Kidney (tissue), 14 donors: ENCODE measurements around the gene LRBA. TPM values are rescaled to one million over a fixed set of nuclear protein-coding genes. Genes with fewer than 3 reads are reported as not detected.
"Not testable (repeated sequence)": the region's sequence is repeated elsewhere in the genome, so short reads cannot be mapped to it uniquely, and the experiment has no call there.

Experiments
- DNase-seq, 5 donors: peaks; one replicate each; pipeline ENCODE4 v3.0.0-alpha.2; 2013 to 2020
- FAIRE-seq: peaks from 2 replicates; lab custom pipeline; 2012; peaks lifted over from hg19 to GRCh38; lab: Jason Lieb, UNC
- H3K27ac ChIP-seq, 2 donors: one replicate each; pipeline ENCODE4 v1.7.0; 2013; ENCODE audit warnings: low read depth in 2 of 2, low read length in 2 of 2, inconsistent platforms in 1 of 2
- H3K27me3 ChIP-seq: one replicate; pipeline ENCODE4 v1.7.1; 2013; ENCODE audit warnings: low read length, inconsistent platforms; ENCODE audit not compliant: control insufficient read depth, insufficient read depth
- H3K36me3 ChIP-seq, 3 donors: one replicate each; pipeline versions ENCODE4 v1.7.0 to v1.7.1; 2013; ENCODE audit warnings: low read length in 3 of 3, control low read depth in 1 of 3, inconsistent platforms in 1 of 3; ENCODE audit not compliant: insufficient read depth in 3 of 3, control insufficient read depth in 2 of 3
- H3K4me1 ChIP-seq, 3 donors: one replicate each; pipeline versions ENCODE4 v1.7.0 to v1.7.1; 2013; ENCODE audit warnings: low read length in 3 of 3, inconsistent platforms in 1 of 3, low read depth in 1 of 3; ENCODE audit not compliant: control insufficient read depth in 2 of 3, insufficient read depth in 2 of 3
- H3K4me3 ChIP-seq, 3 donors: one replicate each; pipeline versions ENCODE4 v1.7.0 to v1.8.1; 2013; ENCODE audit warnings: low read length in 3 of 3, control low read depth in 1 of 3, inconsistent platforms in 1 of 3
- H3K9ac ChIP-seq, 3 donors: one replicate each; pipeline versions ENCODE4 v1.7.0 to v1.7.1; 2013; ENCODE audit warnings: low read length in 3 of 3, control low read depth in 1 of 3, inconsistent platforms in 1 of 3
- H3K9me3 ChIP-seq, 3 donors: one replicate each; pipeline versions ENCODE4 v1.7.0 to v1.7.1; 2013; ENCODE audit warnings: low read length in 3 of 3, control low read depth in 1 of 3, inconsistent platforms in 1 of 3; ENCODE audit not compliant: control insufficient read depth in 2 of 3, insufficient read depth in 1 of 3
- CTCF ChIP-seq: IDR thresholded peaks from 3 replicates; pipeline ENCODE4 v1.5.1; 2012; ENCODE audit warnings: mild to moderate bottlenecking, moderate library complexity, borderline replicate concordance; ENCODE audit not compliant: insufficient read depth; ENCODE audit errors: extremely low read depth
- intact Hi-C: fragments of 100-400 bp; cut with DNase I; formaldehyde crosslinking; loops from one replicate; pipeline ENCODE4 v1.11.1; 2022
- polyA plus RNA-seq: library from polyadenylated mRNA; stranded (reverse); fragments of 350-450 nt; fragmentation: Illumina TruSeq; extraction: RNeasy Lipid Tissue Mini Kit (QIAGEN cat#74804); gene quantifications from one replicate; pipeline ENCODE4 v1.2.3, GENCODE V29; 2014; ENCODE audit warnings: low read depth, low replicate concordance; ENCODE audit not compliant: insufficient read depth
- total RNA-seq: library from RNA; stranded (reverse); fragmentation: NEBNext Ultra II Directional; extraction: Animal tissue kit (Norgen Biotek cat#: 25700); gene quantifications from one replicate; pipeline ENCODE4 v1.2.1, GENCODE V29; 2021
- donor health status: control.
- donor health status: control.
- donor health status: control.
- donor health status: control.
- donor health status: control.
- donor health status: DM: yes; HTN: yes; CAD: no.
- donor health status: Normal renal cell carcinoma (clear cell type).

Gene LRBA
- total and polyA plus RNA-seq, 2 donors from 2014 or later: 20.3 to 76.7 TPM

- DNase-seq (no peak), FAIRE-seq (no peak)
- Histone ChIP-seq H3K9me3 (peaks cover 0 to 2% (median 0%) of the 10 kb centered on the region in 3 donors), H3K27me3 (no peaks in the 10 kb centered on the region), H3K9ac (no peak overlapping the region), H3K36me3 (no peaks in the 10 kb centered on the region), H3K4me3 (no peak overlapping the region), H3K27ac (no peak overlapping the region), H3K4me1 (no peaks in the 10 kb centered on the region)
- intact Hi-C loops: no loop called here
- no peak for TF ChIP-seq CTCF
Observed at GRCh38 chr4:150743564-150744342, 271.3 kb downstream of the LRBA start.

GRCh38 chr4:150742930-150743329, 272.2 kb downstream of the LRBA start:
- H3K9me3 ChIP-seq, FAIRE-seq, DNase-seq, H3K9ac ChIP-seq, H3K36me3 ChIP-seq, H3K4me1 ChIP-seq, H3K27me3 ChIP-seq, H3K27ac ChIP-seq, H3K4me3 ChIP-seq, intact Hi-C loops: not testable (repeated sequence)

DNA sequence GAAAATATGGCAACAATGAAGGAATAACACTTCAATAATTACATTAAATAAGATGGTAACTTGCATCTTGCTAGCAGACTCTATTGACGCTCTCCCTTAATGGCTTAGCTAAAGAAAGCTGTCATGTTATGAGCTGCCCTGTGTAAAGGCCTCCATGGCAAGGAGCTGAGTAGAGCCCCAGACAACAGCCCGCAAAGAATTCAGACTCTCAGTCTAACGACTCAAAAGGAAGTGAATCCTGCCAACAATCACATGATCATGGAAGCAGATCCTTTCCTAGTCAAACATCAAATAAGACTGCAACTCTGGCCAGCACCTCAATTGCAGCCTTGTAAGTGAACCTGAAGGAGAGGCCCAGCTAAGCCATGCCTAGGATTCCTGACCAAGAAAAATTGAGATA, 275.5 kb downstream of the LRBA start:
- intact Hi-C loops: no loop called here

More for the DNA sequence above, 275.5 kb downstream of the LRBA start:
- Histone ChIP-seq H3K4me3 (no peak overlapping the region), H3K36me3 (no peaks in the 10 kb centered on the region), H3K27ac (no peak overlapping the region), H3K4me1 (no peaks in the 10 kb centered on the region), H3K9ac (no peak overlapping the region), H3K9me3 (peaks cover 0 to 2% (median 0%) of the 10 kb centered on the region in 3 donors), H3K27me3 (no peaks in the 10 kb centered on the region)
- DNase-seq (no peak), FAIRE-seq (no peak)
- TF ChIP-seq CTCF: no peak
